GM12801 (cell line): ENCODE results near the gene RCAN2.

Experiments used
- CTCF ChIP-seq: IDR thresholded peaks from one replicate; pipeline ENCODE4 v1.5.1; 2011; ENCODE audit warnings: control low read depth; ENCODE audit not compliant: insufficient read length; ENCODE audit errors: extremely low read depth

RCAN2 gene

GRCh38 chr6:46453216-46453615, 38.0 kb downstream of the RCAN2 start:
- no peak for TF ChIP-seq CTCF

- TF ChIP-seq CTCF, result no peak
These were observed 38.8 kb downstream of the RCAN2 start for GRCh38 chr6:46452312-46452917.

- TF ChIP-seq CTCF, result no peak
These were observed 39.9 kb downstream of the RCAN2 start for GRCh38 chr6:46451343-46451742.

- TF ChIP-seq CTCF, result no peak
These were observed 46.3 kb downstream of the RCAN2 start for GRCh38 chr6:46444772-46445454.

GRCh38 chr6:46443623-46444022, 47.6 kb downstream of the RCAN2 start:
- TF ChIP-seq CTCF, result no peak

- no peak for TF ChIP-seq CTCF
These were observed 50.6 kb downstream of the RCAN2 start for GRCh38 chr6:46440641-46441040.

GRCh38 chr6:46440141-46440540, 51.1 kb downstream of the RCAN2 start:
- TF ChIP-seq CTCF, result no peak

- no peak for TF ChIP-seq CTCF
These were observed 53.0 kb downstream of the RCAN2 start for GRCh38 chr6:46438245-46438644.
